ENCODE measurements around the gene TMEM145.

GRCh38 chr19:42348211-42348610 lies 35.1 kb downstream of the TMEM145 start:
- TF ChIP-seq CTCF (IDR thresholded peaks at IDR 0.05; ENCODE audit: insufficient read depth, low read depth, low read length) (no peak), EZH2 (IDR thresholded peaks at IDR 0.05; ENCODE audit: insufficient read depth, low read length) (no peak)
